GM20431 (cell line): ENCODE data around the gene CYP3A5.
"Not testable (repeated sequence)": the region's sequence is repeated elsewhere in the genome, so short reads cannot be mapped to it uniquely, and the experiment has no call there.

Experiments used
- in situ Hi-C: fragments of 300-500 bp; cut with MseI, MboI; formaldehyde crosslinking; loops from one replicate; pipeline ENCODE4 v1.15.0; 2020; ENCODE audit warnings: low sequenced_read_pairs; ENCODE audit not compliant: unreplicated experiment

CYP3A5 gene

GRCh38 chr7:99679400-99680191 lies at the start of gene CYP3A5:
Gene CYP3A5 (minus strand): TSS chr7:99679996. CDS start chr7:99679896, 100 bp downstream.
- in situ Hi-C loops = no loop called here

- in situ Hi-C loops = no loop called here
Observed at GRCh38 chr7:99728615-99729014, 48.8 kb upstream of the CYP3A5 start.

- in situ Hi-C loops = not testable (repeated sequence)
Observed at GRCh38 chr7:99723201-99723600, 43.4 kb upstream of the CYP3A5 start.

GRCh38 chr7:99720800-99721595 lies 41.2 kb upstream of the CYP3A5 start:
- in situ Hi-C loops = no loop called here

GRCh38 chr7:99719996-99720769 lies 40.4 kb upstream of the CYP3A5 start:
- in situ Hi-C loops = no loop called here

GRCh38 chr7:99713995-99714570 lies 34.3 kb upstream of the CYP3A5 start:
- in situ Hi-C loops = no loop called here

- in situ Hi-C loops = no loop called here
Observed at GRCh38 chr7:99709838-99710578, 30.2 kb upstream of the CYP3A5 start.

GRCh38 chr7:99709260-99709659 lies 29.5 kb upstream of the CYP3A5 start:
- in situ Hi-C loops = no loop called here

- in situ Hi-C loops = no loop called here
Observed at GRCh38 chr7:99707096-99707495, 27.3 kb upstream of the CYP3A5 start.

GRCh38 chr7:99699946-99700345 lies 20.1 kb upstream of the CYP3A5 start:
- in situ Hi-C loops = no loop called here

GRCh38 chr7:99698867-99699730 lies 19.3 kb upstream of the CYP3A5 start:
- in situ Hi-C loops = not testable (repeated sequence)

GRCh38 chr7:99694912-99695304 lies 15.1 kb upstream of the CYP3A5 start:
- in situ Hi-C loops = no loop called here

GRCh38 chr7:99694201-99694911 lies 14.6 kb upstream of the CYP3A5 start:
- in situ Hi-C loops = no loop called here

GRCh38 chr7:99693427-99694200 lies 13.8 kb upstream of the CYP3A5 start:
- in situ Hi-C loops = no loop called here

- in situ Hi-C loops = no loop called here
Observed at GRCh38 chr7:99693100-99693426, 13.3 kb upstream of the CYP3A5 start.

GRCh38 chr7:99692563-99692962 lies 12.8 kb upstream of the CYP3A5 start:
- in situ Hi-C loops = not testable (repeated sequence)

- in situ Hi-C loops = not testable (repeated sequence)
Observed at GRCh38 chr7:99691658-99692057, 11.9 kb upstream of the CYP3A5 start.
